Activated T-cell treated with anti-CD3 and anti-CD28 coated beads, Interleukin-2, amount 50 U/mL, for 1 hour (primary cell): ENCODE data around the gene ATXN3L.

Source experiments
- DNase-seq: peaks from one replicate; pipeline ENCODE4 v3.0.0-alpha.2; 2020

The ATXN3L gene

DNA sequence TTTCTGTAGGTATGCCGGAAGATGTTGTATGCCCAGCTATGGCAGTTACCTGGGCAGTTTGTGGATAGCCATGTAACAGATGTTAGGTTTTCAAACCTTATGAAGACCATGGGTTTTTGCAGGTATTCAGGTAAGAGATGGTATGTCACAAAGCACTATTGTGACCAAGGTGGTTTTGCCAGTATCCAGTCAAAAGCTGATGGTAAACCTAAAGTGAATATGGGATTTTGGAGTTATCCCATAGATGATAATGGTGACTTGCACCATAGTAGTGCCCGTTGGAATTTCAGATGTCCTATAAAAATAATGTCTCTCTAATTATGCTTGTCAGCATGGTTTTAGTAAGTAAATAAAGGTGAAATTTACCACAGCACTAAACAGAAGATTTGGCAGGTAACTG lies at the start of gene ATXN3L:
TSS of gene ATXN3L (minus strand) at position 101 of the 400 bp plus-strand sequence. CDS start 119 bp downstream, outside the sequence.
- no peak for DNase-seq

DNA sequence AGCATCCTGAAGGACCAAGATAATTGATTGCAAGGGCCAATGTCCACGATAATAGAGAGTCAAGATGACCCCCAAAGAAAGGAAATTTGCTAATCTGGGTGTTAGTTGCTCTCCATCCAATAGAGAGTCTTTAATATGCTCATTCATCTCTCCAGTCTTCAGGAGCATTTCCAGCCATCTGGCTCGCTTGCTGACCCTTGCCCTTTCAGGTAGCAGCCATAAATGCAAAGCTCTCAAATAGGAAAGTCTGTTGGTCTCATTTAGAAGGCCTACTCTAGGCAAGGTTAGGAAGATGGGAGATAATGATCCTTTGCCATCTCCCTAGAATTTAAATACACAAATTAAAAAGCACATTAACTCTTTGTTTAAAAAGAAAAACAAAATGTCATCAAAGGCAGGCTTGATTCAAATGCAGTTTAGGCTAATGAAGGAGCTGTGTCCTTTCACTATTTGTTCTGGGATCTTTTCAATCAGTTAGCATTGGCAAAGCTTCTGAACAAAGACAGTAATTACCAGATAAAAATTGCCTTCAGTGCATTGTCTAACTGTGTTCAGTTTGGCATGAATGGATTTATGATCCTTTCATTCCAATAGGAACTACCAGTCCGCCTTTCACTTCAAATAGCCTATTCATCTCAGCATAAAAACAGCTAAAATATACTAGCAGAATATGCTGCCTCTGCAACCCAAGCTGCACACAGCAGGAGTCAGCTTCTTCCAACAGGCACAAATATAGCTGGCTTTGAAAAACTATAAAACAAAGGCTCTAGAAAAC lies 49.6 kb upstream of the ATXN3L start:
- no peak for DNase-seq

DNA sequence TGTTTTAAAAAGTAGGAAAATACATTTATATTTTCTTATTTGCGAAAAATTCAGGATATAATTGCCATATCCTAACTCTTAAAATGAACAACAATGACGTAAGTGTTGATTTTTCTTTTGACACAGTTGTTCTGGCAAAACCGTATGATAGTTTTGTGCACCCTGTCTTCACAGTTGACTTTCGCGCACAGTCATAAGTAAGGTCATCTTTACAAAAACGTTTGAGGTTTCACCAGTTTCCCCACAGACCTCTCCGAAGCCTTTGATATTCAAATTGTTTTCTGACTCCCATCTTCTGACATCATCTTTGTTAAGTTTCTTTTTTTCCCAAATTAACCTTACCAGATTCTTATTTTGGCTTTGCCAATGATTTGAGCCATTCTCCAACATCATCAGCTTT lies 48.1 kb upstream of the ATXN3L start:
- DNase-seq, result no peak

DNA sequence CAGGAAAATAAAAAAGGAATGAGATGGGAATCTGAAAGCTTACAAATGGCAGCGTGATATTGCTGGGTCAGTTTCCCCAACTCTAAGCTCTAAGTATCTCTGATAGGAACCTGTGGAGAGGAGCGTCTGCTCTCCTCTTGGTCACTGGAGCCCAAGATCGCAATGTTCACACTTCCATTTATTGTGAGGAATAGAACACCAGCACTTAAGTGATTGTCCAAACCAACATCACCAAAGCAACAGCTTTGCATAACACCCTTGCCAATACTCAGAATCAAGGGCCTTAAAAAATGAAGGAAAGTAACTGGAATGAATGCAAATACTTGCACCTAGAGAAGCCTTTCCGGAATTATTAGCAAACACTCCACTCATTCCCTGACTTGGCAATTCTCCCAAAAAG lies 46.8 kb upstream of the ATXN3L start:
- DNase-seq, result no peak

DNA sequence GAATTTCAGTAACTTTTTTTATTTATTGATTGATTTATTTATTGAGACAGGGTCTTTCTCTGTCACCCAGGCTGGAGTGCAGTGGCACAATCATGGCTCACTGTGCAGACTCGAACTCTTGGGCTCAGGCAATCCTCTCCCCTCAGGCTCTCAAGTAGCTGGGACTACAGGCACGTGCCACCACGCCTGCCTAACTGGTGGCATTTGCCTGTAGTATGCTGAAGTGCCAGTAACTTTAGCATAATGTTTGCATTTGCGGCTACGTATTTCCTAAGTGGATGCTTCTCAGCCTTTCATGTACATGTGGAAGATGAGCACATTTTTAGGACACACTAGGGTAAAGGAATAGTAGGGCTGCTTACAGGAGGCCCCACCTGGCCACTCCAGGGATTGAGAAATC lies 45.3 kb upstream of the ATXN3L start:
- no peak for DNase-seq

DNA sequence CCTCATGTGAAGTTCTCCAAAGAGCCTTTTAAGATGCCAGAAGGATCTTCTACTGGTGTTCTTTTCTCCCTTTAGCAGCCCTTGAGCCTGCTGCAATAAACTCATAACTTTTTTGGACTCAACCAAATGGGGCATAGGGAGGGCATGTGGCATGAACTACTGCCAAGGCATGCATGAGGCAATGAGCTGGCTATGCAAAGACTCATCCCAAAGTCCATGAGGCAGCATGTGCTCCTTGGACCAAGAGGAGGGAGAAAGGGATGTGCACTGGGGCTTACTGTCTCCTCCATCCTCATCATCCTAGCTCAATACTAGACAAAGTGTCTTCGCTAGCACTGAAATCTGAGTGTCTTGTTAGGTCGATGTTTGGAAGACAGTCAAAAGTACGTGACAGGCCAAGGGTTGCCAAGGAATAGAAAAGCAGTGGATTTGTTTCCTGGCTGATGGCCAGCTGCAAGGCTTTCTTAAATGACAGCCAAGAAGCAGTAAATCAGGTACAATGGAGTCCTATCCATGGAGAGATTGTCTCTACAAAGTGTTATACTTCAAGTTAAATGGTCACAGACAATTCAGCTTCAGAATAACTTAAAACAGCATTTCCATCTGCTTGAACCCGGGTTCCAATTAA lies 44.5 kb upstream of the ATXN3L start:
- no peak for DNase-seq

DNA sequence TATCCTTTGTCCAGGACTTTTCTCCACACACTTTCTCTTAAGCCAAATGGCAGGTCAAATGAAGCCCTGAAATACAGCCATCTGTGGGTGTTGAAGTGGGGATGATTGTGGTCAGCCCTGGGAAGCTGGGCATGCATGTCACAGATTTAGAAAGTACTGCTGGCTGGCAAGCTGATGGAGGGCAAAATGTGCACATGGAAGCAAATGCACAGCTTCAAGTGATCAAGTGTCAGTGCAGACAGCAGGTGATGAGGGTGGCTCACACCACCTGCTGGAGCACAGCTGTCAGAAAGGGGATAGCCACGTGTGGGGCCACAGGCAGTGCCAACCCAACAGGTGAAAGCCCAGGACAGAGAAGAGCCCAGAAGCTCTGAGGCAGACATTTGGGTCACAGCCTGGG lies 40.3 kb upstream of the ATXN3L start:
- no peak for DNase-seq

DNA sequence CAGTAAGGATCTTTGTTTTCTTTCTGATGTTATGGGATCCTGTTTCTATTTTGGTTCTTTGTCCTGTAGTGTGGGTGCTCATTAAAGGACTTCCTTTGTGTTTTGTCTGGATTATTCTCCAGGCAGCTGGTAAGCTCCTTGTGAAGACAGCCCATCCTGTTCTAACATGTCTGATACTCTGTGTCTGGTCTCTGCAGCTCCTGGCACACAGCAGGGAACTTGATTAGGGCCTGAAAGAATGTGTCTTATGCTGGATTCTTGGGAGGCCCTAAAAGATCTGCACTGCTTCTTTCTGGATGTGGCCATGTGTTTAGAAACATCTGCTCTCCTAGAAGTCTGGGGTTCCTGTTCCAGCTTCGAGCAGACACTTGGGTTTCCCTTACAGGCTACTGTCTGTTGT lies 38.1 kb upstream of the ATXN3L start:
- DNase-seq, result no peak

DNA sequence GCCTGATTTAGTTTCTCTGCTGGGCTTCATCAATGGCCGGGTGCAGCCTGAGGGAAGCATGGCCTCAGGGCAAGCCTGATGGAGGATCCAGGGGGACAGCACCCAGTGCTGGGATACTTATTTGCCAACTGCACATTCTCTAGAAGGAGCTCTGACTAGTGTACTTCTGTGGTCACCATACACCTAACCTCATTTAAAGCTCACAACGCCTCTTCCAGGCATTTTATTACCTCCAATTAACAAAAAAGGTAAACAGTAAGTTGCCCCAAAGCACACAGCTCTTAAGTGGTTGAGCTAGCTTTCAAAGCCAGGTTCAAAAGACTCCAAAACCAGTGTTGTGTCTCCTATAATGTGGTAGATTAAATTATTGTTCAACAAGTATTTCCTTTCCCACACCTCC lies 26.8 kb upstream of the ATXN3L start:
- DNase-seq, result no peak

DNA sequence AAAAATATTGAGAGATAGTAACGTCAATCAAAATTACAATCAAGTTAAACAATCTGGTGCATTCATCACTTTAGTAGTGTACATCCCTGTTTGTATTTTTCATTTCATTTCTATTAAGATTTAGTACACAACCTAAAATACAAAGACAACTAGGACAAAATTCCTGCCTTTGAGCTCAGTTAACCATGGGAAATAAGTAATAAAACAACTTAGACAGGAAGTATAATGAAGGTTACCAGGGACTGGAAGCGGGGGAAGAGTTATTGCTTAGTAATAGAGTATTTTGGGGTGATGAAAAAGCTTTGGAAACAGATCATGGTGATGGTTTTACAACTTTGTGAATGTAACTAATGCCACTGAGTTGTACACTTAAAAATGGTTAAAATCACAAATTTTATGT lies 25.6 kb upstream of the ATXN3L start:
- no peak for DNase-seq

DNA sequence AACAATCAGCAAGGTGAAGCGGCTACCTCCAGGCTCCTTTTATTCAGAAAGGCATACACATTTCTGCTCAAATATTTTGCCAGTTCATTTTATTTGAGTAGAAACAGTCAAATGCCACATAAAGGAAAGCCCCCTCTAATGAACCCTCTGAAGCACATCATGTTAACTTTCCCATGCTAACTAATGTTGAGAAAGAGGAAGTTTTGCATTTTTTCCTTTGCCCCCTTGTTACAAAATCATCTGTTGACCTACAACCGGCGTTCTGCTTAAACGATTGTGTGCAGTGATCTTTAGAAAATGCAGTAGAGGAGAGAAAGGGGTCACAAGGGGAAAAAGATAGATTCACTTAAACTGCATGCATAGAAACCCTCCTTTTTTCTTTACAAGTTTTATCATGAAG lies 25.2 kb upstream of the ATXN3L start:
- DNase-seq, result no peak

DNA sequence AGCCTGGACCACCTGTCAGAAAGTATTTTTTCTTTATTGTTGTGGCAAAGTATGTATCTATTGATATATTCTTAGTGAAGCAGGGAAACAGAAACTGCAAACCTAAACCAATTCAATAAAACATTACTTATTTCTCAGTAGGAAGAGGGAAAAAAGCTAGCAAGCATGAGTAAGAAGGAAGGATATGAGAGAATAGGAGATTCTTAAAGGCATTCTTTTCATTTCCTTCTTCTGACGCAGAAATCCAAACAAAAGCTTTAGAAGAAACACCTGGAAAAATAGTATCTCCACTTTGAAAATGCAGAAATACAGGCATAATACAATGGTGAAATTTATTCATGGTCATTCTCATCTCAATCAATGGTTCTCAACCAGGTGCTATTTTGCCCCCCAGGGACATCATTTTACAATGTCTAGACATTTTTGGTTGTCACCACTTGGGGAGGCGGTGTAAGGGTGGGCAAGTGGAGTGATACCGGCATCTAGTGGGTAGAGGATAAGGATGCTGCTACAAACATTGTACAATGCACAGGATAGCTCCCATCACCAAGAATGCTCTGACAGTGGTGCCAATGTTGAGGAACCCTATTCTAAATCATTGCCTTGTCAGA lies 21.7 kb upstream of the ATXN3L start:
- DNase-seq, result no peak

DNA sequence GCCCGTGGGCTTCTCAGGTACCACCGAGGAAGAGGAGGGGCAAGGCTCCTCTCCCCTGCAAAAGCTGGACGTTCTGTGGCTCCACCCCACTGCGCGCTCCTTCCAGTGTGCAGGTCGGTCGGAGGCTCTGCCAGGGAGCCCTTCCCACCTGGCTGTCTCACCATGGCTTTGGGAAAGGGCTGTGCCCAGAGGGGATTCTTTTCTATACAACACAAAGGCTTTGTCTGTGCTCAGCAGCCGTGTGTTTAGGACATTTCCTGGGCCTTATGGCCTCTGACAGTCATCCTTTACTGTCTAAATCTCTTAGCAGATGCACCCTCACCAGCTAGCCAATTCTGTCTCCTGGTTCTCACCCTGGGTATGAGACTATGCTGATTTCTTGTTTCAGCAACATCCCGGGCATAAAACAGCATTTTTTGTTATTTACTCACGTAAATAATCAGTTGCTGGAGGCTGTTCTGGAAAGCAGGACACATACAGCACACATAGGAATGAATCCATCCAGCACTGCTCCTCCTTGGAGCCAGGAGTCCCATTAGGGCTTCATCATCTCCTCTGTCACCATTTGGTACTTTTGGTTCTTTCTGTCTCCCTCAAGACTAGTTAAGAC lies 20.4 kb upstream of the ATXN3L start:
- no peak for DNase-seq

DNA sequence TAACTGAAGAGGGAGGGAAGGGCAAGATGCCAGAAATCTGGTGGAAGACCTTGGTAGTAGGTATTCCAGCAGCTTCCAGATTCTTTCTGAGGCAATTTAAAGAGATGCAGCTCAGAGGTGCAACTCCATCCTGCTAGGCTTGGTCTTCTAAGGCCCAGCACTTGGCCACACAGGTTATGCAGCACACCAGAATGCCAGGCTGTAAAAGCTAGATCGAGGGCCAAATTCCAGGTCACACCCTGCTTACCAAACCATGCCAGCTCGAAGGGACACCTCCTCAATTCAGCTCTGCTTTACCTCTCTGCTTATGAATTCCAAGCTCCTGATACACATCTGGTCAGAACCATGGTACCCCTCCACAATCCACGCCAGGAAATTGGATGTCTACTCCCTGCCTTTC lies 19.8 kb upstream of the ATXN3L start:
- no peak for DNase-seq

DNA sequence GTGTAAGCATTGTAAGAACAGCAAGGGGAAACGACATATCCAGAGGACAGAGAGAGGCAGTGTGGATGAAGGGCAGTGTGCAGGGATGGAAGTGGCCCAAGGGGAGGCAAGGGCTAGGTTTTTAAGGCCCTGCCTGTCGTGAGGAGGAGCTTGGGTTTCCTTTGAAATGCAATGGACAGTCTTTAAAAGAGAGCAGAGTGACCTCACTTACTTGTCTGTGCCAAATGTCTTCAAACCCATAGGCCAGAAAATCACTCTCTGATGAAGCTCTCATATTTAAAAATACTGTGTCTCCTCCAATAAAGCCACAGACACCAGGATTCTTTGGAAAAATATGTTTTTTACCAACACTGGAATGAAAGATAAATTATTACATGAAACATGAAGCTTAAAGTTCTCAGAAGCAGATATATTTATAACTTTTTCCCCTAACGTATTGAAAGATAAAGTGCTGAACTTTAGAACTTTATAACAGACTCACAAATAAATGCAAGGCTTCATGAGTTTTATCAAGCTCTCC lies 19.2 kb upstream of the ATXN3L start:
- DNase-seq, result no peak

DNA sequence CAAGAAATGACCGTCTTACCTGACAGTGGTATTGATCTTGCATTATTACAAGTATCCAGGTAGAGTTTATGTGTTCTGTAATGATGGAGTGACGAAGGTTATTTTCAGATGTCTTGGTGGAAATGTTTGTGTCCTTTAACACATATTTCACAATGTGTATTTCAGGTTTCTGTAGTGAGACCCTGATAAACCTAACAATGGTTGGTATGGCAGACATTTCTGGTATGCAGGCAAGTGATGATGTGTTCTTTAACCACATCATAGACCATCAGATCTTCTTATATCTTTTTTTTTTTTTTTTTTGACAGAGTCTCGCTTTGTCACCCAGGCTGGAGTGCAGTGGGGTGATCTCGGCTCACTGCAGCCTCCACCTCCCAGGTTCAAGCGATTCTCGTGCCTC lies 14.6 kb upstream of the ATXN3L start:
- DNase-seq, result no peak

DNA sequence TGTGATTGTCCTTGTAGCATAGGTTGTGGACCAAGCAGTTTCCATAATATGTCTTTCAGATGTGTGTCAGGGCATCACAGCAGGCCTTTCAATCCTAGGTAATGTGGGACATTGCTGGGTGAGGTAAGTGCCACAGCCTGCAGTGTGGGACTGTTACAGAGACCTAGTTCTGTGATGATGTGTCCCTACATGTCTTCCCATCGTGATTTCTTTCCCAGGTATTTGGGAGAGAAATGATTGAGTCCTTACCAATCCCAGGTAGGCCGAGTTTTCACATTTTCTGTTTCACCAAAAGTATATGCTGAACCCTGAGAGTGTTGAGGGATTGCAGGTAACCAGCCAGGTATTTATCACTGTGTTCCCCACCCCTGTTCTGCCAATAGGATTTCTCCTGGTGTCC lies 10.6 kb upstream of the ATXN3L start:
- DNase-seq, result no peak

DNA sequence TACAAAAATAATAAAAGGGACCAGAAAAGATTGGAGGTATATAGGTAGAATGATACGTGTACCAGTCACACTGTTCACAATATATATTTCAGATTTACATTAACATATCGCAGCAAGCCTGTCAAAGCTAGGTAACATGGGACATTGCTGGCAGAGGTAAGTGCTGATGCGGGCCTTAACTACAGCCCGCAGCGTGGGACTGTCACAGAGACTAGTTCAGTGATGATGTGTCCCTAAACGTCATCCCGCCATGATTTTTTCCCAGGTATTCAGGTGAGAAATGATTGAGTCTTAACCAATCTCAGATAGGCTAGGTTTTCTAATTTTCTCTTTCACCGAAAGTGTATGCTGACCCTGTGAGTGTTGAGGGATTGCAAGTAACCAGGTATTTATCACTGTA lies 7.8 kb upstream of the ATXN3L start:
- no peak for DNase-seq

DNA sequence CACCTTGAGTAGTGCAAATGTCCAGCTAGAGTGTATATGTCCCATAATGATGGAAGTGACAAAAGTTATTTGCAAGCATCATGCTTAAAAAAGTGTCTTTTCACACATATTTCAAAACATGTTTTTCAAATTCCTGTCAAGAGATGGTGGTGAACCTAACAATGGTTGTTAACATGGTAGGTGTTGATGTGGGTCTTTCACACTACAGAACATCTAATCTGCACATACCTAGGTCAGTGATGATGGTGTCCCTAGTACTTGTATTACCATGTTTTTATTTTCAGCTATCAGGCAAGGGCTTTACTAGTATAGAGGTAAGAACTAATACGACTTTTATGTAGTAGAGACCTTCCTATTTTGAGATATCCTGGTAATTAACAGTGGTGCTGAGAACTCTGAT lies 3.4 kb upstream of the ATXN3L start:
- no peak for DNase-seq

DNA sequence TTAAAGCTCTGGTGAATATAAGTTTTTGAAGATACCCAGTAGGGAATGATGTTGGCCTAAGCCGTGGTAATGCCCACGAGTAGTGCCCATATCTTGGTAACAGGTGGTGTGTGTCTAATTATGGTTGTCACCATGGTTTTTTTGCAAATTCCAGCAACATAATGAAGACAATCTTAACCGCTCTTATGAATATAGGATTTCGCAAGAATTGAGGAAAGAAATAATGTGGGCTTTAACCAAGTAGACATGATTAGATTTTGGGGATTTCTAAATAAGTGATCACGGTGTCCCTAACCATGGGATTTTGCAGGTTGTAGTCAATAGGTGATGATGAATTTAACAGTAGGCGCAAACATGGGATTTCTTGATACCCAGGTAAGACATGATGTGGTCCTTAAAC lies 2.5 kb downstream of the ATXN3L start:
- no peak for DNase-seq

DNA sequence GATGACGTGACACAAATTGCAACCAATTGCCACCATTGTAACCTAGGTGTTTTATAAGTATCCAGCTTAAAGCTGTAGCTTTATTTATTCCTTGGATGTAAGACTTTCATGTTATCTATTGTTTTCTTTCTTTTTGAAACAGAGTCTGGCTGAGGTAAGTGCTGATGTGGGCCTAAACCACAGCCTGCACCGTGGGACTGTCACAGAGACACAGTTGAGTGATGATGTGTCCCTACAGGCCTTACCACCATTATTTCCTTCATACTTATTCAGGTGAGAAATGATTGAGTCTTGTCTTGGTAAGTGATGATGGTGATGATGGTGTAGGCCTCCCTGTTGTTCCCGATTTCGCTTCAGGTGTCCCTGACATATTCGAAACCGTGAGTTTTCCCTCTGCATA lies 8.3 kb downstream of the ATXN3L start:
- no peak for DNase-seq

DNA sequence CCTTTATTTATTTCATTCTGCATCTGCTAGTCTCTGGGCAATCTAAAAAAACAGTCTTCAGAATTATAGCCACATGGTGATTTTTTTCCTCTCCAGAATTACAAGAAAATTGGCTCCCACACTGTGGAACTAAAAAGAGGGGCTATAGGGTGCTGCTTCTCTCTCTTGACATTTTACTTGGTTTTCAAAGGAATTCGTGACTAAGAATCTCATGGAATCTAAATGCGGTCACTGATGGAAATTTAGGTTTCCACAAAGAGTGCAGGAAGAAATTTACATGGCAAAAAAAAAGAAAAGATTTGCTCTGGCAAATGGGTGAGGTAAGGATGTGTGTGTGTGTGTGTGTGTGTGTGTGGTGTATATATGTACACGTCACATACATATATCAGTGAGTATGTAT lies 10.2 kb downstream of the ATXN3L start:
- DNase-seq, result no peak

DNA sequence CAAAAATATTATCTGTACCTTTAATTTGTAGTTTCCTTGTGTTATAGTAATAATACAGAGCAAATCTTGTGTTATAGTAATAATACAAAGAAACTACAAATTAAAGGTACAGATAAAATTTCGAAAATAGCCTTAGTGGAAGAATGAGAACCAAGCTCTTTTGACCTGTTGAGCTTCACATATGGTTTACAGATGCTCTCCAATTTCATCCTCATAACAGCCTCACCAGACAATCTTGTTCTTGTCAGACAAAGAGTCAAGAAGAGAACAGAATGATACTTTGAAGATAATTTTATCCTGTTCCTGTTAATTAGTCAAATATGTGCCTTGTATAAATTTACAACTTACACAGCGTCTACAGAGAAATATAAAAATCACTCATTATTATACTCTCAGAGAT lies 12.8 kb downstream of the ATXN3L start:
- DNase-seq, result no peak

DNA sequence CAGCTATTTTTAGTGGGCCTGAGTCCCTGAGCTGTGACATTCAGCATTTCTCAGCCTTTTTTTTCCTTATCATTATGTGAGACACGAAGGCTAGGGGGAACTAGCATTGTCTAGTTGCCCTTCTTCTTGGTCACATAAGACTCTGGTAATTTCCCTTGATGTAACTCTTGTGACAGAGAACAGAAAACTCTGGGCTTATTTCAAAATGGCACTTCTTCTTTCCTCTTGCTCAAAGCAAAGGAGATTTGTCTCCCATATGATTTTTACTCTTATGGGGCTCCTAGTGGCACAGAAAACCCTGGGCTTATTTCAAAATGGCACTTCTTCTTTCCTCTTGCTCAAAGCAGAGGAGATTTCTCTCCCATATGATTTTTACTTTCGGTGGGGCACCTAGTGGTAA lies 14.7 kb downstream of the ATXN3L start:
- DNase-seq, result no peak
